ENCODE measurements around the gene IFI35. TPM values are rescaled to one million over a fixed set of nuclear protein-coding genes. Genes with fewer than 3 reads are reported as not detected.

The IFI35 gene
- total and polyA plus RNA-seq, 9 of the 15 experiments (the other 6 are each of a cell fraction or from before 2014, with no cell fraction given), result 4.4 to 13.1 (median 10.2) TPM

- TF ChIP-seq ZNF518B (CRISPR knock-in tag; IDR thresholded peaks at IDR 0.05) (no peak), NFATC3 (IDR thresholded peaks at IDR 0.05) (no peak), CEBPG (CRISPR knock-in tag; IDR thresholded peaks at IDR 0.05) (peak; percentile 59; the same call in 1 of the 2 replicates), CEBPG (tag; conservative IDR thresholded peaks at IDR 0.05 in 1 of 2, IDR thresholded peaks at IDR 0.05 in 1 of 2) (peak; percentile 52 to 54; a peak in 3 of 4 replicates), CTCF (IDR thresholded peaks at IDR 0.05 in 2 of 3, conservative IDR thresholded peaks at IDR 0.05 in 1 of 3; ENCODE audit: insufficient read depth in 2 of 3, low read depth in 1 of 3, low read length in 3 of 3) (peak; percentile 75 to 82 (median 79)), JUNB (CRISPR knock-in tag; conservative IDR thresholded peaks at IDR 0.05) (0 out of 2 replicates have a peak, but pooled peaks have one; percentile 15), ZBTB1 (CRISPR knock-in tag; IDR thresholded peaks at IDR 0.05; ENCODE audit: borderline replicate concordance, low read depth) (no peak), ZNF644 (tag; IDR thresholded peaks at IDR 0.05; ENCODE audit: low read depth) (no peak), TEAD2 (tag; IDR thresholded peaks at IDR 0.05) (no peak), HINFP (tag; conservative IDR thresholded peaks at IDR 0.05; ENCODE audit: low read depth) (no peak)
- TF ChIP-seq, protein P1, sequence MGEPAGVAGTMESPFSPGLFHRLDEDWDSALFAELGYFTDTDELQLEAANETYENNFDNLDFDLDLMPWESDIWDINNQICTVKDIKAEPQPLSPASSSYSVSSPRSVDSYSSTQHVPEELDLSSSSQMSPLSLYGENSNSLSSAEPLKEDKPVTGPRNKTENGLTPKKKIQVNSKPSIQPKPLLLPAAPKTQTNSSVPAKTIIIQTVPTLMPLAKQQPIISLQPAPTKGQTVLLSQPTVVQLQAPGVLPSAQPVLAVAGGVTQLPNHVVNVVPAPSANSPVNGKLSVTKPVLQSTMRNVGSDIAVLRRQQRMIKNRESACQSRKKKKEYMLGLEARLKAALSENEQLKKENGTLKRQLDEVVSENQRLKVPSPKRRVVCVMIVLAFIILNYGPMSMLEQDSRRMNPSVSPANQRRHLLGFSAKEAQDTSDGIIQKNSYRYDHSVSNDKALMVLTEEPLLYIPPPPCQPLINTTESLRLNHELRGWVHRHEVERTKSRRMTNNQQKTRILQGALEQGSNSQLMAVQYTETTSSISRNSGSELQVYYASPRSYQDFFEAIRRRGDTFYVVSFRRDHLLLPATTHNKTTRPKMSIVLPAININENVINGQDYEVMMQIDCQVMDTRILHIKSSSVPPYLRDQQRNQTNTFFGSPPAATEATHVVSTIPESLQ (CRISPR knock-in tag; IDR thresholded peaks at IDR 0.05), result no peak
Observed at GRCh38 chr17:43006639-43007551, at the start of gene IFI35 (continued).
